Measurements from ENCODE around the gene AUP1.
A peak's percentile ranks its signal among the peaks of the same experiment; 100 is the strongest.

DNA sequence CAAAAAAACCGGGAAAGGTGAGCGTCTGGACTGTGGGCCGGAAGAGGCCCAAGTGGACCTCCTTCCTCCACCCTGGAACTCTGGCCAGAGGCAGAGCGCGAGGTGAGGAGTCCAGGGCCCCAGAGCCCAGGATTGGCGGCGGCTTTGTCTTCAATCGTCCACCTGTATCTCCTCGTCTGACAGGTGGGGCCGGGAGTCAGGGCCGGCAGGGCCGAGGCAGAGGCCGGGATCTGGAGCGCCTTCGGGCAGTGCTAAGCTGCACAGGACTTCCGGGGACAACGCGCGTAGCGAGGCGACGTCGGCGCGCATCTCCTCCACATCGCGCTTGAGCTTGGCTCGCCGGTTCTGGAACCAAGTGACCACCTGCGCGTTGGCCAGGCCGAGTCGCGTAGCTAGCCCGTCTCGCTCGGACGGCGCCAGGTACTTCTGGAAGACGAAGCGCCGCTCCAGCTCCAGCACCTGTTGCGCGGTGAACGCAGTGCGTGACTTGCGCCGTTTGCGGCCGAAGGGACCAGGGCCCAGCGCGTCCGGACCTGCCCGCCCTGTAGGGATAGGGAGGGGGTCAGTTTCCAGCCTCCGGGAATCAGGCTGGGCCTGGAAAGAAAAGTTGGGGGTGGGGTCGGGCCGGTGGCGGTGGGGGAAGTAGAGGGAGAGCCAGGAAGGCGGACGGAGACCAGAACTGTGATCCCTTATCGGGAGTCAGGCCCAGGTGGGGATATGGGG, 31.6 kb downstream of the AUP1 start:
- TF ChIP-seq CTCF (IDR thresholded peaks at IDR 0.05), result peak in 1 of 7 experiments; percentile 9
- TF ChIP-seq POLR2A (IDR thresholded peaks at IDR 0.05), result peak in 2 of 3 donors; percentile 16 to 21

Data from body of pancreas (tissue), 4 donors.